Right cardiac atrium (tissue), 5 donors: ENCODE measurements around the gene KHSRP. TPM values are rescaled to one million over a fixed set of nuclear protein-coding genes. Genes with fewer than 3 reads are reported as not detected.

Source experiments
- ATAC-seq, 2 donors: fragments of 200-7000 bp; cut with Tn5 transposase; one replicate each; pipeline versions ENCODE4 v1.8.0 to v1.9.1; 2020; ENCODE audit warnings: moderate library complexity in 2 of 2, mild to moderate bottlenecking in 1 of 2
- DNase-seq, 3 donors: peaks; one replicate each; pipeline ENCODE4 v3.0.0-alpha.2; 2020
- H3K27ac ChIP-seq: one replicate; pipeline ENCODE4 v1.5.1; 2013; ENCODE audit warnings: mild to moderate bottlenecking, low read length, control low read depth, moderate library complexity
- H3K27me3 ChIP-seq: one replicate; pipeline ENCODE4 v1.6.1; 2013; ENCODE audit not compliant: control insufficient read depth, insufficient read depth
- H3K4me1 ChIP-seq: one replicate; pipeline ENCODE4 v1.6.1; 2013; ENCODE audit warnings: low read length; ENCODE audit not compliant: control insufficient read depth, insufficient read depth
- H3K4me3 ChIP-seq: one replicate; pipeline ENCODE4 v1.5.1; 2013; ENCODE audit warnings: low read length, control low read depth
- H3K9me3 ChIP-seq: one replicate; pipeline ENCODE4 v1.6.1; 2013; ENCODE audit warnings: low read length; ENCODE audit not compliant: control insufficient read depth
- WGBS: extraction: QIAGEN DNeasy Blood & Tissue Kit; methylation state at CpG from one replicate; pipeline ENCODE4 v1.1.7; 2013; 5-methylcytosine and 5-hydroxymethylcytosine counted together
- intact Hi-C, 4 donors: fragments of 100-400 bp; cut with DNase I; formaldehyde crosslinking; loops; one replicate each; pipeline versions ENCODE4 v1.11.0 to v1.14.0; 2022 to 2023
- polyA plus RNA-seq: library from polyadenylated mRNA; stranded (reverse); fragments of 200-250 nt; gene quantifications from one replicate; pipeline ENCODE4 v1.2.3, GENCODE V29; 2013
- total RNA-seq, 4 donors: library from RNA; stranded (reverse); fragmentation: NEBNext Ultra II Directional; extraction: Animal tissue kit (Norgen Biotek cat#: 25700); gene quantifications; one replicate each; pipeline ENCODE4 v1.2.1, GENCODE V29; 2021
- donor health status: healthy with polysubstance abuse.
- donor health status: DM: no; HTN: yes; CAD: no.
- donor health status: DM: no; HTN: no; CAD: no.
- donor health status: DM: no; HTN: yes; CAD: no; lungs with severe emphysema.
- donor health status: DM: yes; HTN: yes; CAD: no.

KHSRP gene
- total and polyA plus RNA-seq, 5 donors = 84.8 to 134 (median 109) TPM

- Histone ChIP-seq H3K9me3 (no peaks in the 10 kb centered on the region), H3K4me1 (no peaks in the 10 kb centered on the region), H3K27me3 (no peaks in the 10 kb centered on the region), H3K27ac (no peak overlapping the region), H3K4me3 (no peak overlapping the region)
- whole genome bisulfite sequencing = 92% methylated on average over 47 of the region's 47 CpGs
- ATAC-seq (no peak), DNase-seq (peak in 1 of 3 donors; percentile 63)
- intact Hi-C loops = no loop called here
These were observed 9.6 kb downstream of the KHSRP start for GRCh38 chr19:6414793-6415590.

- H3K4me3 ChIP-seq = no peak overlapping the region
- 69% methylated on average over 42 of the region's 42 CpGs for WGBS
- H3K27ac ChIP-seq = no peak overlapping the region
- no peaks in the 10 kb centered on the region for H3K9me3 ChIP-seq
- no peaks in the 10 kb centered on the region for H3K27me3 ChIP-seq
- intact Hi-C loops = no loop called here
- DNase-seq (peak in 1 of 3 donors; percentile 60), ATAC-seq (peak in 1 of 2 donors; percentile 4)
- no peaks in the 10 kb centered on the region for H3K4me1 ChIP-seq
These were observed 10.6 kb downstream of the KHSRP start for GRCh38 chr19:6413721-6414643.

- no peak overlapping the region for H3K27ac ChIP-seq
These were observed 11.3 kb downstream of the KHSRP start for GRCh38 chr19:6413291-6413690.

GRCh38 chr19:6412447-6413091 is 12.0 kb downstream of the KHSRP start:
- Histone ChIP-seq H3K27me3 (no peaks in the 10 kb centered on the region), H3K4me1 (no peaks in the 10 kb centered on the region), H3K27ac (peak overlapping the region; percentile 6), H3K4me3 (no peak overlapping the region), H3K9me3 (no peaks in the 10 kb centered on the region)
- DNase-seq (peak; percentile 38 to 70 (median 69)), ATAC-seq (peak; percentile 19 to 52)
- intact Hi-C loops = no loop called here
- 37% methylated on average over 15 of the region's 15 CpGs for WGBS

More at GRCh38 chr19:6413291-6413690, 11.3 kb downstream of the KHSRP start:
- Histone ChIP-seq H3K4me3 (no peak overlapping the region), H3K9me3 (no peaks in the 10 kb centered on the region), H3K4me1 (no peaks in the 10 kb centered on the region), H3K27me3 (no peaks in the 10 kb centered on the region)
- DNase-seq (peak in 1 of 3 donors; percentile 64), ATAC-seq (no peak)
- intact Hi-C loops = no loop called here
- WGBS = 43% methylated on average over 10 of the region's 10 CpGs

- intact Hi-C loops = no loop called here
- Histone ChIP-seq H3K27ac (no peak overlapping the region), H3K4me1 (no peaks in the 10 kb centered on the region), H3K4me3 (no peak overlapping the region), H3K27me3 (no peaks in the 10 kb centered on the region), H3K9me3 (no peaks in the 10 kb centered on the region)
- 64% methylated on average over 12 of the region's 12 CpGs for WGBS
- ATAC-seq (peak; percentile 2 to 22), DNase-seq (no peak)
These were observed 12.6 kb downstream of the KHSRP start for GRCh38 chr19:6412061-6412446.

GRCh38 chr19:6409346-6409745 is 15.3 kb downstream of the KHSRP start:
- Histone ChIP-seq H3K27ac (no peak overlapping the region), H3K27me3 (no peaks in the 10 kb centered on the region), H3K4me3 (no peak overlapping the region), H3K9me3 (no peaks in the 10 kb centered on the region), H3K4me1 (no peaks in the 10 kb centered on the region)
- DNase-seq (no peak), ATAC-seq (no peak)
- 90% methylated on average over 6 of the region's 6 CpGs for WGBS
- intact Hi-C loops = no loop called here

GRCh38 chr19:6406401-6406800 is 18.2 kb downstream of the KHSRP start:
- 83% methylated on average over 5 of the region's 5 CpGs for WGBS
- H3K4me1 ChIP-seq = no peaks in the 10 kb centered on the region
- H3K9me3 ChIP-seq = no peaks in the 10 kb centered on the region
- intact Hi-C loops = no loop called here
- ATAC-seq = no peak
- H3K27me3 ChIP-seq = no peaks in the 10 kb centered on the region
- H3K4me3 ChIP-seq = no peak overlapping the region
- H3K27ac ChIP-seq = no peak overlapping the region
- DNase-seq = no peak

- ATAC-seq (peak; percentile 63 to 69), DNase-seq (peak in 2 of 3 donors; percentile 76 to 81)
- 52% methylated on average over 22 of the region's 22 CpGs for WGBS
- no peaks in the 10 kb centered on the region for H3K27me3 ChIP-seq
- H3K27ac ChIP-seq = no peak overlapping the region
- no peaks in the 10 kb centered on the region for H3K4me1 ChIP-seq
- H3K9me3 ChIP-seq = no peaks in the 10 kb centered on the region
- no peak overlapping the region for H3K4me3 ChIP-seq
- intact Hi-C loops = no loop called here
These were observed 21.6 kb downstream of the KHSRP start for GRCh38 chr19:6402837-6403608.

GRCh38 chr19:6402058-6402457 is 22.6 kb downstream of the KHSRP start:
- H3K4me1 ChIP-seq = no peaks in the 10 kb centered on the region
- DNase-seq = no peak
- 91% methylated on average over 10 of the region's 10 CpGs for WGBS
- intact Hi-C loops = no loop called here
- H3K27ac ChIP-seq = no peak overlapping the region
- no peak overlapping the region for H3K4me3 ChIP-seq
- no peaks in the 10 kb centered on the region for H3K27me3 ChIP-seq
- ATAC-seq = no peak
- no peaks in the 10 kb centered on the region for H3K9me3 ChIP-seq
